Lung (tissue), 12 donors: Measurements from ENCODE around the gene TAF7. TPM values are rescaled to one million over a fixed set of nuclear protein-coding genes. Genes with fewer than 3 reads are reported as not detected.
A peak's percentile ranks its signal among the peaks of the same experiment; 100 is the strongest.

Experiments used
- ATAC-seq: fragments of 200-7000 bp; cut with Tn5 transposase; one replicate; pipeline ENCODE4 v1.9.1; 2020; ENCODE audit warnings: moderate number of reproducible peaks; ENCODE audit not compliant: insufficient read depth, low FRiP score
- DNase-seq, 3 donors: peaks; one replicate each; pipeline ENCODE4 v3.0.0-alpha.2; 2013 to 2017
- H3K27ac ChIP-seq, 2 donors: one replicate each; pipeline ENCODE4 v1.5.1; 2013; ENCODE audit warnings: mild to moderate bottlenecking in 2 of 2, moderate library complexity in 2 of 2, control low read depth in 1 of 2, inconsistent platforms in 1 of 2, low read depth in 1 of 2, low read length in 1 of 2
- H3K27me3 ChIP-seq, 3 donors: one replicate each; pipeline ENCODE4 v1.5.1; 2013; ENCODE audit warnings: low read length in 2 of 3; ENCODE audit not compliant: control insufficient read depth in 3 of 3, insufficient read depth in 3 of 3
- H3K36me3 ChIP-seq, 4 donors: one replicate each; pipeline ENCODE4 v1.5.1; 2013; ENCODE audit warnings: low read length in 4 of 4, mild to moderate bottlenecking in 1 of 4, moderate library complexity in 1 of 4; ENCODE audit not compliant: control insufficient read depth in 4 of 4, insufficient read depth in 4 of 4
- H3K4me1 ChIP-seq, 5 donors: one replicate each; pipeline ENCODE4 v1.5.1; 2013; ENCODE audit warnings: low read length in 5 of 5, mild to moderate bottlenecking in 2 of 5, moderate library complexity in 1 of 5; ENCODE audit not compliant: control insufficient read depth in 5 of 5, insufficient read depth in 5 of 5
- H3K4me3 ChIP-seq: one replicate; pipeline ENCODE4 v1.5.1; 2013; ENCODE audit warnings: mild to moderate bottlenecking, control low read depth, moderate library complexity
- H3K9ac ChIP-seq, 2 donors: one replicate each; pipeline ENCODE4 v1.5.1; 2013; ENCODE audit warnings: low read length in 2 of 2, control low read depth in 1 of 2; ENCODE audit not compliant: insufficient read depth in 1 of 2
- H3K9me3 ChIP-seq, 4 donors: one replicate each; pipeline ENCODE4 v1.5.1; 2013; ENCODE audit warnings: low read length in 3 of 4, mild to moderate bottlenecking in 1 of 4, moderate library complexity in 1 of 4; ENCODE audit not compliant: control insufficient read depth in 4 of 4, insufficient read depth in 3 of 4
- CTCF ChIP-seq: IDR thresholded peaks from 2 replicates; pipeline ENCODE4 v1.5.1; 2012; ENCODE audit warnings: mild to moderate bottlenecking; ENCODE audit errors: control extremely low read depth, extremely low read depth
- WGBS, 2 donors: extraction: QIAGEN DNeasy Blood & Tissue Kit; methylation state at CpG; one replicate each; pipeline ENCODE4 v1.1.7; 2013; 5-methylcytosine and 5-hydroxymethylcytosine counted together
- polyA plus RNA-seq, 2 donors: library from polyadenylated mRNA; stranded (reverse); fragments of 200-250 nt; gene quantifications; one replicate each; pipeline ENCODE4 v1.2.1, GENCODE V29; 2013
- total RNA-seq, 2 donors: library from RNA; depleted of rRNA in 1 of 2; stranded (reverse); fragments of >200 nt in 1 of 2; gene quantifications; one replicate each; pipeline ENCODE4 v1.2.1, GENCODE V29; 2014 to 2021
- donor health status: control.
- donor health status: control.
- donor health status: Bipolar disorder and iron deficiency.
- donor health status: healthy.
- donor health status: DM: yes; HTN: yes; CAD: no.

The TAF7 gene
- total and polyA plus RNA-seq, 4 donors = 29.9 to 97.1 (median 63.8) TPM

GRCh38 chr5:141359790-141360426, 39.3 kb upstream of the TAF7 start, which contains the start of gene PCDHGB2:
TSS of gene PCDHGB2 (plus strand) at chr5:141359994. CDS start at chr5:141360136, 142 bp downstream.
- peaks cover 0 to 3% (median 0%) of the 10 kb centered on the region in 4 donors for H3K36me3 ChIP-seq
- peaks cover 0 to 2% (median 0%) of the 10 kb centered on the region in 5 donors for H3K4me1 ChIP-seq
- WGBS, 2 donors = 18 to 20% methylated on average over 24 of the region's 24 CpGs
- no peak for ATAC-seq
- H3K27ac ChIP-seq = no peak within 1 kb of the TSS
- peaks cover 11 to 55% (median 29%) of the 10 kb centered on the region in 4 donors for H3K9me3 ChIP-seq
- no peak within 1 kb of the TSS for H3K9ac ChIP-seq
- no peak for TF ChIP-seq CTCF
- H3K27me3 ChIP-seq = peaks cover 0 to 5% (median under 1%) of the 10 kb centered on the region in 3 donors
- DNase-seq = peak in 2 of 3 donors; percentile 43 to 44
- H3K4me3 ChIP-seq = no peak within 1 kb of the TSS

- no peak for ATAC-seq
- no peaks in the 10 kb centered on the region for H3K27me3 ChIP-seq
- no peak overlapping the region for H3K9ac ChIP-seq
- no peaks in the 10 kb centered on the region for H3K4me1 ChIP-seq
- 44 to 50% methylated on average over 19 of the region's 19 CpGs for WGBS, 2 donors
- peaks cover 11 to 50% (median 26%) of the 10 kb centered on the region in 4 donors for H3K9me3 ChIP-seq
- no peak overlapping the region for H3K27ac ChIP-seq
- H3K4me3 ChIP-seq = no peak overlapping the region
- DNase-seq = no peak
- peaks cover 0 to 3% (median 0%) of the 10 kb centered on the region in 4 donors for H3K36me3 ChIP-seq
- no peak for TF ChIP-seq CTCF
Measured at GRCh38 chr5:141356950-141357349, 36.4 kb upstream of the TAF7 start.

GRCh38 chr5:141356133-141356532, 35.5 kb upstream of the TAF7 start:
- 66 to 77% methylated on average over 5 of the region's 5 CpGs for WGBS, 2 donors
- Histone ChIP-seq H3K36me3 (peaks cover 0 to 3% (median 0%) of the 10 kb centered on the region in 4 donors), H3K27ac (no peak overlapping the region), H3K4me3 (no peak overlapping the region), H3K9me3 (peaks cover 11 to 49% (median 27%) of the 10 kb centered on the region in 4 donors), H3K4me1 (no peaks in the 10 kb centered on the region), H3K9ac (no peak overlapping the region), H3K27me3 (no peaks in the 10 kb centered on the region)
- no peak for DNase-seq
- TF ChIP-seq CTCF = no peak
- no peak for ATAC-seq

- TF ChIP-seq CTCF = no peak
- peaks cover 11 to 48% (median 27%) of the 10 kb centered on the region in 4 donors for H3K9me3 ChIP-seq
- H3K4me3 ChIP-seq = no peak overlapping the region
Measured at GRCh38 chr5:141355641-141356040, 35.1 kb upstream of the TAF7 start.

More at GRCh38 chr5:141355641-141356040, 35.1 kb upstream of the TAF7 start:
- no peak overlapping the region for H3K27ac ChIP-seq
- H3K36me3 ChIP-seq = peaks cover 0 to 3% (median 0%) of the 10 kb centered on the region in 4 donors
- no peak for ATAC-seq
- DNase-seq = no peak
- 49 to 50% methylated on average over 24 of the region's 24 CpGs for WGBS, 2 donors
- no peak overlapping the region for H3K9ac ChIP-seq
- no peaks in the 10 kb centered on the region for H3K27me3 ChIP-seq
- no peaks in the 10 kb centered on the region for H3K4me1 ChIP-seq
